K562 (cell line): ENCODE measurements around the gene LILRA6. TPM values are rescaled to one million over a fixed set of nuclear protein-coding genes. Genes with fewer than 3 reads are reported as not detected.

Experiments
- ATAC-seq: fragments of 200-7000 bp; cut with Tn5 transposase; 3 replicates; pipeline ENCODE4 v1.9.1; 2020; ENCODE audit warnings: moderate library complexity
- BruUV-seq: library from RNA; stranded (reverse); fragments of 400-500 nt; replicated peaks from 2 replicates; lab custom pipeline; 2021; lab: Mats Ljungman, UMichigan
- CTCF ChIA-PET: fragments of 300-600 bp; formaldehyde crosslinking; extraction: SDS; loops from one replicate; lab custom pipeline; 2021; ENCODE audit warnings: low intra/inter-chr PET ratio; lab: Yijun Ruan, JAX
- POLR2A ChIA-PET: fragments of 300-600, 350-650 bp; sonication (Branson Sonifier 250); formaldehyde crosslinking; extraction: SDS; loops from one replicate; lab custom pipeline; 2021; ENCODE audit warnings: antibody characterized with exemption, inconsistent platforms; lab: Yijun Ruan, JAX
- DNase-seq, 4 experiments: peaks; one replicate each; pipeline versions ENCODE4 v3.0.0 to v3.0.0-alpha.2; 2011 to 2018; ENCODE audit warnings: low spot score in 3 of 4, mixed read lengths in 3 of 4; ENCODE audit errors: extremely low read depth in 1 of 4
- FAIRE-seq: peaks from 2 replicates; lab custom pipeline; 2011; peaks lifted over from hg19 to GRCh38; lab: Jason Lieb, UNC
- H2AFZ ChIP-seq: 2 replicates; pipeline ENCODE4 v1.6.0; 2011; ENCODE audit warnings: low read depth, low read length, control low read depth, inconsistent platforms
- H3K27ac ChIP-seq: fragments of 200-600 bp; 3 replicates; pipeline ENCODE4 v1.8.0; 2011; ENCODE audit warnings: low read depth, mild to moderate bottlenecking, control low read depth, inconsistent platforms, low read length, moderate library complexity, mixed read lengths; ENCODE audit errors: extremely low read depth
- H3K27me3 ChIP-seq, 2 experiments: fragments of 300-600 bp in 1 of 2; 2 replicates in 1 of 2; 3 replicates in 1 of 2; pipeline versions ENCODE4 v1.6.0 to v1.8.0; 2011; ENCODE audit warnings: inconsistent platforms in 2 of 2, low read length in 2 of 2, mild to moderate bottlenecking in 1 of 2, mixed read lengths in 1 of 2, moderate library complexity in 1 of 2; ENCODE audit not compliant: control insufficient read depth in 2 of 2, insufficient read depth in 2 of 2
- H3K36me3 ChIP-seq: fragments of 300-600 bp; 3 replicates; pipeline ENCODE4 v1.8.0; 2011; ENCODE audit warnings: mild to moderate bottlenecking, low read length, inconsistent platforms; ENCODE audit not compliant: control insufficient read depth, insufficient read depth
- H3K4me1 ChIP-seq, 2 experiments: fragments of 200-600 bp in 1 of 2; replicated peaks in 1 of 2; 2 replicates in 1 of 2; 3 replicates in 1 of 2; pipeline versions ENCODE4 v1.5.1 to v1.8.0; 2011; ENCODE audit warnings: inconsistent platforms in 2 of 2, low read length in 2 of 2, mild to moderate bottlenecking in 1 of 2, mixed read lengths in 1 of 2, moderate library complexity in 1 of 2; ENCODE audit not compliant: control insufficient read depth in 2 of 2, insufficient read depth in 2 of 2
- H3K4me2 ChIP-seq: 2 replicates; pipeline ENCODE4 v1.6.1; 2011; ENCODE audit warnings: low read length, control low read depth, inconsistent platforms, mixed read lengths; ENCODE audit not compliant: insufficient read depth
- H3K4me3 ChIP-seq: fragments of 200-600 bp; sonication (generic), shearing (Covaris generic); 2 replicates; pipeline ENCODE4 v1.5.1; 2016; ENCODE audit warnings: control low read depth, inconsistent platforms
- H3K79me2 ChIP-seq: fragments of 200-600 bp; 3 replicates; pipeline ENCODE4 v1.8.0; 2011; ENCODE audit warnings: low read length, inconsistent platforms; ENCODE audit not compliant: control insufficient read depth, insufficient read depth
- H3K9ac ChIP-seq, 2 experiments: 2 replicates each; pipeline versions ENCODE4 v1.6.0 to v1.6.1; 2011; ENCODE audit warnings: low read depth in 2 of 2, low read length in 2 of 2, control low read depth in 1 of 2, inconsistent platforms in 1 of 2, mild to moderate bottlenecking in 1 of 2, mixed read lengths in 1 of 2; ENCODE audit not compliant: insufficient read depth in 1 of 2
- H3K9me1 ChIP-seq: one replicate; pipeline ENCODE4 v1.6.0; 2011; ENCODE audit warnings: inconsistent platforms, mild to moderate bottlenecking, low read length, moderate library complexity; ENCODE audit not compliant: control insufficient read depth, insufficient read depth
- H3K9me3 ChIP-seq: replicated peaks from 2 replicates; pipeline ENCODE4 v1.5.1; 2011; ENCODE audit warnings: low read depth, low read length, inconsistent platforms; ENCODE audit not compliant: control insufficient read depth, insufficient read depth
- H4K20me1 ChIP-seq: replicated peaks from 2 replicates; pipeline ENCODE4 v1.6.1; 2011; ENCODE audit warnings: low read length, inconsistent platforms, mixed read lengths; ENCODE audit not compliant: control insufficient read depth, insufficient read depth
- JUND ChIP-seq, 2 experiments: IDR thresholded peaks; 2 replicates in 1 of 2; 3 replicates in 1 of 2; pipeline ENCODE4 v1.6.1; 2011; ENCODE audit warnings: borderline replicate concordance in 2 of 2, low read depth in 2 of 2, low read length in 2 of 2, improper control_type of control experiment in 1 of 2, missing biosample characterization in 1 of 2, missing genetic modification characterization in 1 of 2, missing genetic modification reagents in 1 of 2
- KDM5B ChIP-seq: fragments of 200-600 bp; sonication (generic); IDR thresholded peaks from 2 replicates; pipeline ENCODE4 v1.6.1; 2012; ENCODE audit warnings: low read depth, mild to moderate bottlenecking, moderate library complexity, low read length, control low read depth, inconsistent platforms; ENCODE audit not compliant: insufficient replicate concordance
- RBM22 ChIP-seq: fragments of 200-400 bp; formaldehyde crosslinking; IDR thresholded peaks from 2 replicates; pipeline ENCODE4 v1.6.1; 2018; ENCODE audit warnings: low read length, low read depth; ENCODE audit not compliant: poor library complexity, severe bottlenecking
- SMAD1 ChIP-seq: fragments of 150-350 bp; IDR thresholded peaks from 2 replicates; pipeline ENCODE4 v1.6.1; 2014; ENCODE audit warnings: low read length, low read depth; ENCODE audit not compliant: partially characterized antibody
- ZBTB1 ChIP-seq: sonication (generic); formaldehyde crosslinking; IDR thresholded peaks from 2 replicates; pipeline ENCODE4 v1.8.1; 2023; ENCODE audit warnings: missing genetic modification reagents, low read depth, mild to moderate bottlenecking, borderline replicate concordance
- ZNF197 ChIP-seq: fragments of 200-800 bp; sonication (Bioruptor generic); IDR thresholded peaks from 2 replicates; pipeline ENCODE4 v1.6.1; 2016; ENCODE audit warnings: low read depth, missing genetic modification characterization, missing compliant biosample characterization
- ZNF707 ChIP-seq: fragments of 250-450 bp; sonication (Bioruptor Pico); conservative IDR thresholded peaks from 2 replicates; pipeline ENCODE4 v1.8.0; 2022; ENCODE audit warnings: inconsistent platforms, mild to moderate bottlenecking, moderate library complexity
- WGBS: fragments of 100-300 bp; shearing (Covaris generic); methylation state at CpG from one replicate; pipeline ENCODE4 v1.1.6; 2016; ENCODE audit warnings: low coverage, mixed read lengths; ENCODE audit not compliant: insufficient coverage; ENCODE audit errors: missing lambda C conversion rate; 5-methylcytosine and 5-hydroxymethylcytosine counted together
- in situ Hi-C: fragments of 300-500 bp; cut with MboI; formaldehyde crosslinking; loops from 4 replicates; pipeline ENCODE4 v1.15.0; 2018; ENCODE audit warnings: inconsistent platforms, mixed read lengths
- intact Hi-C: fragments of 100-400 bp; cut with micrococcal nuclease; formaldehyde crosslinking; loops from 2 replicates; pipeline ENCODE4 v1.14.2; 2022
- polyA plus RNA-seq, 8 experiments: library from polyadenylated mRNA; depleted of rRNA in 4 of 8; stranded (reverse) in 5 of 8; unstranded in 3 of 8; fragments of >200 nt; fragmentation: Nextera tagmentation in 2 of 8; fragmentation: Illumina TruSeq in 1 of 8; extraction: Ambion mirVana in 2 of 8; extraction: Trizol in 1 of 8; gene quantifications; 2 replicates each; pipeline versions ENCODE4 v1.2.1 to v1.2.3, GENCODE V29; 2011 to 2014; ENCODE audit warnings: inconsistent platforms in 1 of 8, missing spikeins in 1 of 8
- total RNA-seq, 7 experiments: library from RNA; depleted of rRNA in 6 of 7; stranded (reverse); fragments of >200 nt in 6 of 7; fragmentation: Illumina TruSeq in 2 of 7; extraction: Trizol in 2 of 7; gene quantifications; 2 replicates each; pipeline versions ENCODE4 v1.2.1 to v1.2.3, GENCODE V29; 2011 to 2021; ENCODE audit warnings: low replicate concordance in 1 of 7

The LILRA6 gene
- total and polyA plus RNA-seq, 9 of the 15 experiments (the other 6 are each of a cell fraction or from before 2014, with no cell fraction given) = 0.03 TPM; not detected in 8

GRCh38 chr19:54271106-54271505 lies 28.5 kb upstream of the LILRA6 start (continued):
- no peak for TF ChIP-seq SMAD1
- no peak for TF ChIP-seq ZNF197 (CRISPR knock-in tag)
- TF ChIP-seq JUND (IDR thresholded peaks at IDR 0.05; ENCODE audit: borderline replicate concordance, low read depth, low read length) = no peak
- TF ChIP-seq JUND (tag; IDR thresholded peaks at IDR 0.05; ENCODE audit: borderline replicate concordance, low read depth, low read length) = no peak
- TF ChIP-seq ZNF707 (CRISPR knock-in tag) = no peak

- ChIA-PET POLR2A (no interaction called here), CTCF (interaction anchor here (0.6 kb wide), 1 partner anchor 100 kb away, joined by 4 read pairs; no protein-coding TSS in a partner anchor)
- H3K27ac ChIP-seq = no peak overlapping the region
- H3K4me2 ChIP-seq = no peak overlapping the region
- H3K4me3 ChIP-seq = no peak overlapping the region
- 0% methylated on average over 2 of the region's 2 CpGs for WGBS
- no peaks in the 10 kb centered on the region for H3K4me1 ChIP-seq
- TF ChIP-seq KDM5B (no peak), RBM22 (no peak), ZBTB1 (no peak)
- no TSS peak for BruUV-seq
- in situ Hi-C loops (no loop called here), intact Hi-C loops (no loop called here)
- H2AFZ ChIP-seq = no peak overlapping the region
- ATAC-seq = no peak
- H3K79me2 ChIP-seq = no peaks in the 10 kb centered on the region
- no peaks in the 10 kb centered on the region for H3K36me3 ChIP-seq
- FAIRE-seq = no peak
- peaks cover 8% of the 10 kb centered on the region; the same call in 1 of the 2 replicates for H4K20me1 ChIP-seq
- H3K9me1 ChIP-seq = no peaks in the 10 kb centered on the region
- peaks cover 7 to 28% of the 10 kb centered on the region in 2 experiments; a peak in 4 of 5 replicates for H3K27me3 ChIP-seq
- no peak for DNase-seq
- no peaks in the 10 kb centered on the region for H3K9me3 ChIP-seq
- H3K9ac ChIP-seq = no peak overlapping the region
Measured at GRCh38 chr19:54268936-54269335, 26.3 kb upstream of the LILRA6 start.
